ENCODE results near the gene WWOX. TPM values are rescaled to one million over a fixed set of nuclear protein-coding genes. Genes with fewer than 3 reads are reported as not detected.
"Not testable (repeated sequence)": the region's sequence is repeated elsewhere in the genome, so short reads cannot be mapped to it uniquely, and the experiment has no call there.

WWOX gene
- total RNA-seq, 2 experiments from 2014 or later = 14.3 to 16.5 TPM

- H3K27ac Mint-ChIP-seq; H3K27me3 Mint-ChIP-seq; H3K36me3 Mint-ChIP-seq; H3K4me3 Mint-ChIP-seq; CTCF ChIA-PET; H3K4me1 Mint-ChIP-seq (ENCODE audit: low read depth); intact Hi-C loops (cut with micrococcal nuclease); DNase-seq; H3K9me3 Mint-ChIP-seq: not testable (repeated sequence)
- POLR2A ChIA-PET = interaction anchor here (0.6 kb wide), 1 partner anchor 12 kb away, joined by 3 read pairs; no protein-coding TSS in a partner anchor
Observed at GRCh38 chr16:78604423-78605062, 505.1 kb downstream of the WWOX start.

- no peaks in the 10 kb centered on the region for H3K36me3 Mint-ChIP-seq
- H3K4me3 Mint-ChIP-seq = no peak overlapping the region
- H3K27ac Mint-ChIP-seq = no peak overlapping the region
- no peaks in the 10 kb centered on the region for H3K27me3 Mint-ChIP-seq
- CTCF ChIA-PET = no interaction called here
- H3K9me3 Mint-ChIP-seq = no peaks in the 10 kb centered on the region
- intact Hi-C loops (cut with micrococcal nuclease) = no loop called here
- no peak for DNase-seq
- POLR2A ChIA-PET = interaction anchor here (0.7 kb wide), 1 partner anchor 67 kb away, joined by 3 read pairs; no protein-coding TSS in a partner anchor
- peaks cover 5% of the 10 kb centered on the region for H3K4me1 Mint-ChIP-seq (ENCODE audit: low read depth)
Observed at GRCh38 chr16:78605548-78606101, 506.2 kb downstream of the WWOX start.

DNA sequence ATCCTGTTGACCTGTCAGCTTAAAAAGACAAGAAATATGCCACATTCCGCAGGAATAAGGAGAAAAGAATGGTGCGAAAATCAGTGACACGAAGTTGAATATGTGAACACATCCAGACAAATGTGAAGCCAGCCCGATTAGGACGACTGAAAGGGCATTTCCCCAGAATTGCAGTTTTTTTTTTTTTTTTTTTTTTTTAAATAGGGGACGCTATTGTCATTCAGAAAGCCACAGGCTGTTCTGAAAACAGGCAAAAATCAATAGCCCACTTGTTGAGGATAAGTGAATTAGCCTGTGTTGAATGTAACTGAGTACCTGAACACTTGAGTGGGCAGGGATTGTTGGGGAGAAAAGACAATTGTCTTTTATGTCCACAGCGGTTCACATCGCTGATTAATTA, 507.1 kb downstream of the WWOX start:
- DNase-seq = no peak
- ChIA-PET POLR2A (interaction anchor here (0.7 kb wide), 1 partner anchor 66 kb away, joined by 3 read pairs; no protein-coding TSS in a partner anchor), CTCF (no interaction called here)
- no peak overlapping the region for H3K27ac Mint-ChIP-seq
- H3K4me3 Mint-ChIP-seq = no peak overlapping the region
- peaks cover 5% of the 10 kb centered on the region for H3K4me1 Mint-ChIP-seq (ENCODE audit: low read depth)
- no peaks in the 10 kb centered on the region for H3K9me3 Mint-ChIP-seq
- H3K27me3 Mint-ChIP-seq = no peaks in the 10 kb centered on the region
- intact Hi-C loops (cut with micrococcal nuclease) = no loop called here
- no peaks in the 10 kb centered on the region for H3K36me3 Mint-ChIP-seq

- Mint-ChIP-seq H3K9me3 (no peaks in the 10 kb centered on the region), H3K4me1 (ENCODE audit: low read depth) (peaks cover 5% of the 10 kb centered on the region), H3K36me3 (no peaks in the 10 kb centered on the region), H3K4me3 (no peak overlapping the region), H3K27ac (no peak overlapping the region), H3K27me3 (no peaks in the 10 kb centered on the region)
- intact Hi-C loops (cut with micrococcal nuclease) = no loop called here
- POLR2A ChIA-PET = no interaction called here
- no peak for DNase-seq
- CTCF ChIA-PET = no interaction called here
Observed at GRCh38 chr16:78607022-78607421, 507.6 kb downstream of the WWOX start.

DNA sequence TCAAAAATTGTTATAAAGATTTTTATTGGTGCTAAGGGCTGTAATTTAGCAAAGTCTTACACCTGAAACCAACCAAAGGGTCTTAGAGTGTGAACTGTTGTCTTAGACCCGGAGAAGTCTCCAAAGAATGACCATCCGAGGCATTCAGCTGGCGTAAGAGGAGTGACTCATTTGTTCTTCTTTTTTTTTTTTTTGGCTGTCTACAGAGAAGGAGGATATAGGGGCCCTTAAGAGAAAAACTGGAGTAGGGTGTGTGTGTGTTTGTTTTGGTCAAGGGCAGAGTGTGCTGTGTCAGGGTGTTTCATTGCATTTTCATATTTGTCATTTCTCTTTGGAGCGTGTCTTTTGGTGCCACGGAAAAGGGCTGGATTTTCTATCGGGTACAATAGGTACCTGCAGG, 508.0 kb downstream of the WWOX start:
- Mint-ChIP-seq H3K4me3 (no peak overlapping the region), H3K27ac (no peak overlapping the region), H3K27me3 (no peaks in the 10 kb centered on the region), H3K4me1 (ENCODE audit: low read depth) (peaks cover 5% of the 10 kb centered on the region), H3K9me3 (no peaks in the 10 kb centered on the region), H3K36me3 (no peaks in the 10 kb centered on the region)
- DNase-seq = no peak
- POLR2A ChIA-PET = no interaction called here
- intact Hi-C loops (cut with micrococcal nuclease) = no loop called here
- CTCF ChIA-PET = no interaction called here

DNA sequence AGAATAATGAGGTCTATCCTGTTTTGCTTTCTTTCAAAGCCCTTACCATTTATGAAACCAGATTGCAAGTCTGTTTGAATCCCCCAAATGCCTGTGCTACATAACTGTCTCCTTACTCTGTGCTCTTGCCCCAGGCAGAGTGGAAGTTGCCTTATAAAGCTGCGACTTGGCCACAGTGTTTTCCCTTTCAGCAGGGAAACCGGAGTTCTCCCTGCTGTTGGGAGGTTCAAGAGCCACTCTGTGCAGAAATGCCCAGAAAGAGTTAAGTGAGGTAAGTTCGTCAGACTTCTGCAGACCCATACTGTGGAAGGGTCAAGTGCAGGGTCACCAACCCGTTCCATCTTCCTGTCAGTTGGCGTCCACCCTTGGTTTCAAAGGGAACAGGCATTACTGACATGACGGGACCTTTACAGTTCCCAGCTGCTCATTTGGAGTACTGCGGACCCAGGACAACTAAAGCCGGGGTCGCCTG, 508.9 kb downstream of the WWOX start:
- no peaks in the 10 kb centered on the region for H3K36me3 Mint-ChIP-seq
- H3K9me3 Mint-ChIP-seq = no peaks in the 10 kb centered on the region
- no peak overlapping the region for H3K27ac Mint-ChIP-seq
- H3K4me3 Mint-ChIP-seq = no peak overlapping the region
- intact Hi-C loops (cut with micrococcal nuclease) = no loop called here
- DNase-seq = no peak
- CTCF ChIA-PET = no interaction called here
- POLR2A ChIA-PET = no interaction called here
- H3K4me1 Mint-ChIP-seq (ENCODE audit: low read depth) = peaks cover 5% of the 10 kb centered on the region
- no peaks in the 10 kb centered on the region for H3K27me3 Mint-ChIP-seq

- POLR2A ChIA-PET = interaction anchor here (0.7 kb wide), 1 partner anchor 563 kb away, joined by 4 read pairs; no protein-coding TSS in a partner anchor
- Mint-ChIP-seq H3K4me1 (ENCODE audit: low read depth) (peaks cover 5% of the 10 kb centered on the region), H3K4me3 (no peak overlapping the region), H3K27me3 (no peaks in the 10 kb centered on the region), H3K36me3 (no peaks in the 10 kb centered on the region), H3K27ac (no peak overlapping the region), H3K9me3 (no peaks in the 10 kb centered on the region)
- no peak for DNase-seq
- intact Hi-C loops (cut with micrococcal nuclease) = no loop called here
- CTCF ChIA-PET = interaction anchor here (1.1 kb wide), 1 partner anchor 32 kb away, joined by 4 read pairs; no protein-coding TSS in a partner anchor
Observed at GRCh38 chr16:78609402-78610274, 510.2 kb downstream of the WWOX start.

DNA sequence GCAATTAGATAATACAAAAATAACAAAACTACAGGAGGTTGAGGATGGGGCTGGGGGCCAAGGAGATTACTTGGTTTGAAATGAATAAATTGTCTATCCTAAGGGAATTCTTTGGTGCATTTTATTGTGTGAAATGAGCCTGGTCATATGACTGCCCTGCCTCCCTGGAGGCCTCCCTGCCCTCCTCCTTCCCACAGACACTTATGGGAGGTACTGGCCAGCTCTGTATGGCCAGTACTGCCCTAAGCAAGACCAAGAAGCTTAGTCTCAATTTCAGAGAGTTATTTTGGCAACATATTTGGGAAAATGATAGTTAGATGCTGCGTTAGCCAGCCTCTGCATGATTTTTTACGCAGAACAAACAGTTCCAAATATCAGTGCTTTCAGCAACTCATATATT, 511.9 kb downstream of the WWOX start:
- H3K4me1 Mint-ChIP-seq (ENCODE audit: low read depth) = peaks cover 5% of the 10 kb centered on the region
- no peaks in the 10 kb centered on the region for H3K36me3 Mint-ChIP-seq
- no peak overlapping the region for H3K27ac Mint-ChIP-seq
- intact Hi-C loops (cut with micrococcal nuclease) = no loop called here
- no peak for DNase-seq
- POLR2A ChIA-PET = no interaction called here
- H3K27me3 Mint-ChIP-seq = no peaks in the 10 kb centered on the region
- CTCF ChIA-PET = no interaction called here
- no peak overlapping the region for H3K4me3 Mint-ChIP-seq
- H3K9me3 Mint-ChIP-seq = no peaks in the 10 kb centered on the region

DNA sequence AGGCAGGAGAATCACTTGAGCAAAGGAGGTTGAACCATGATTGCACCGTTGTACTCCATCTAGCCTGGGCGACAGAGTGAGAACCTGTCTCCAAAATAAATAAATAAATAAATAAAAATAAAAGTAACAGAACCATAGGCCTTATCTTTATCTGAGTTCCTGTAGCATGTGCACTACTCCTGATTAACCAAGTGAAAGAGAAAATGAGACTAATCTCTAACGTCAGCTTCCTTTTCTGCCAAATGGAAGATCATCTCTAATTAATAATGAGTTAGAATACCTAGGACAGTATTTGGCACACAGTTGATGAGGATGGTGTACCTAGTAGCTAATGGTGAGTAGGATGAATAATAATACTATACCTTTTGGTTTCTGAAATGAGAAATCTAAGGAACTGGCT, 520.4 kb downstream of the WWOX start:
- no peak overlapping the region for H3K4me3 Mint-ChIP-seq
- no peak for DNase-seq
- ChIA-PET CTCF (no interaction called here), POLR2A (no interaction called here)
- H3K27me3 Mint-ChIP-seq = no peaks in the 10 kb centered on the region
- no peak overlapping the region for H3K27ac Mint-ChIP-seq
- H3K9me3 Mint-ChIP-seq = peaks cover 8% of the 10 kb centered on the region
- intact Hi-C loops (cut with micrococcal nuclease) = no loop called here
- H3K4me1 Mint-ChIP-seq (ENCODE audit: low read depth) = no peaks in the 10 kb centered on the region
- no peaks in the 10 kb centered on the region for H3K36me3 Mint-ChIP-seq

DNA sequence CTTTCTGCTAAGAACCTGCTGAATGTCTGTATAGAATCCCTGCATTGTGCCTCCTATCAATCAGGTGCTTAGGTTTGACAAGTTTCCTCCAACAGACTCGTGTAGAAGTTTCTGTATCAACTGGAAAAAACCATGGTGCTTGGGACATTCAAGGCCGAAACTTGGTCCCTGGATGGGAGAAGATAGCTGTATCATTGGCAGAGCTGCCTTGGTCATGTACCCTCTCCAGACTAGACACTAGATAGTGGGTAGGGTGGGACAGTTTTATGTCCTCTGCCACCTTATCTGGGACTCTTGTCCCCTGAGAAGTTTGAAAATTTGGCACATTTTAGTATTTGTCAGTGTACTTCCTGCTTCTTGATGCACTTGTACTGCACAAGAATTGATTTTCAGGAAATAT, 520.8 kb downstream of the WWOX start:
- H3K9me3 Mint-ChIP-seq = peaks cover 8% of the 10 kb centered on the region
- no peaks in the 10 kb centered on the region for H3K27me3 Mint-ChIP-seq
- ChIA-PET CTCF (no interaction called here), POLR2A (no interaction called here)
- no peak for DNase-seq
- no peak overlapping the region for H3K4me3 Mint-ChIP-seq
- no peaks in the 10 kb centered on the region for H3K36me3 Mint-ChIP-seq
- H3K27ac Mint-ChIP-seq = no peak overlapping the region
- intact Hi-C loops (cut with micrococcal nuclease) = no loop called here
- no peaks in the 10 kb centered on the region for H3K4me1 Mint-ChIP-seq (ENCODE audit: low read depth)

DNA sequence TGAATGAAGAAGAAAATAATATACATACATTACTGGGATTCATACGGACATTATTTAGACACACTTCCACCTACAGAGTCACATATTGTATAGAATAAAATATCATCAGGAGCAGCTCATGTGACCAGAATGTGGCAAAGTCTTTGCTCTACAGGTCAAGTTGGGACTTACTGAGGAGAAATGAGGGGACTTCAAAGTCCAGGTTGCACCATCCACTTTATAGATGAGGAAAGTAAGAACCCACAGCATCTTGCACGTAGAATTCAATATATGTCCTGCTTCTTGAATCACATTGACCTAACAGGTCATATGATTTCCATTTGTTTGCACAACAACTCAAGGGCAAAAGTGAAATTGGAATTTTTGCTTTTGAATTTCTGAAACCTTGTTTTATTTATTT, 524.3 kb downstream of the WWOX start:
- Mint-ChIP-seq H3K4me3 (no peak overlapping the region), H3K4me1 (ENCODE audit: low read depth) (no peaks in the 10 kb centered on the region), H3K36me3 (peaks cover 2% of the 10 kb centered on the region), H3K27me3 (no peaks in the 10 kb centered on the region), H3K9me3 (peaks cover 8% of the 10 kb centered on the region), H3K27ac (no peak overlapping the region)
- no peak for DNase-seq
- intact Hi-C loops (cut with micrococcal nuclease) = no loop called here
- POLR2A ChIA-PET = no interaction called here
- CTCF ChIA-PET = no interaction called here

DNA sequence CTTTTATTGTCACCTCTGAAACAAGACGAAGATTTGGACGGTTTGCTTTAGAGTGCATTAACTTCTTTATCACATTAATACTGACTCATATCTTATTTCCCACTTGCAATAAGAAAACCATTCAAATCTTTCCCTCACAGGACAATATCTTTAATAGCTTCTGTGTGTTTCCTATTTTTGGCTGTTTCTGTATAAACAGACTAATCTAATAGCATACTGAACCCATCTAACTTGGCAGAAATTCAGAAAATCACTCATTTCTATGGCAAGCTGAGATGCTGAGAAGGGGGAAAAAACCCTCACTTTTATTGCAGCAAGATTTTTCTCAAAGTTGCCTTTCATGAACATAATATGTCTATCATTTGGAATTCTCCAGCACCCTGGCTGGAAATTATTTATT, 524.9 kb downstream of the WWOX start:
- no peak for DNase-seq
- intact Hi-C loops (cut with micrococcal nuclease) = no loop called here
- H3K36me3 Mint-ChIP-seq = peaks cover 5% of the 10 kb centered on the region
- no peak overlapping the region for H3K4me3 Mint-ChIP-seq
- H3K4me1 Mint-ChIP-seq (ENCODE audit: low read depth) = no peaks in the 10 kb centered on the region
- no peak overlapping the region for H3K27ac Mint-ChIP-seq
- POLR2A ChIA-PET = no interaction called here
- peaks cover 11% of the 10 kb centered on the region for H3K9me3 Mint-ChIP-seq
- H3K27me3 Mint-ChIP-seq = no peaks in the 10 kb centered on the region
- CTCF ChIA-PET = no interaction called here
